Fibroblast of skin of scalp (primary cell): ENCODE data around the gene MIDN.

Experiments
- DNase-seq: peaks from one replicate; pipeline ENCODE4 v3.0.0-alpha.2; 2013

The MIDN gene

GRCh38 chr19:1233115-1233667, 15.2 kb upstream of the MIDN start:
- no peak for DNase-seq

- DNase-seq, result no peak
Observed at GRCh38 chr19:1234051-1234954, 14.1 kb upstream of the MIDN start.

- no peak for DNase-seq
Observed at GRCh38 chr19:1234955-1235380, 13.4 kb upstream of the MIDN start.

- DNase-seq, result peak; percentile 51
Observed at GRCh38 chr19:1235625-1236538, 12.5 kb upstream of the MIDN start.

GRCh38 chr19:1236576-1236975, 11.8 kb upstream of the MIDN start:
- DNase-seq, result no peak

- DNase-seq, result no peak
Observed at GRCh38 chr19:1237027-1237659, 11.2 kb upstream of the MIDN start.

- DNase-seq, result peak; percentile 51
Observed at GRCh38 chr19:1237754-1238368, 10.5 kb upstream of the MIDN start, which contains the start of gene CBARP. Gene CBARP (minus strand): TSS chr19:1238005. CDS start chr19:1236100, 1,905 bp downstream.

- no peak for DNase-seq
Observed at GRCh38 chr19:1238369-1239303, 9.7 kb upstream of the MIDN start.

GRCh38 chr19:1239420-1239795, 9.0 kb upstream of the MIDN start:
- DNase-seq, result no peak

GRCh38 chr19:1239796-1240737, 8.3 kb upstream of the MIDN start:
- peak; percentile 92 for DNase-seq

GRCh38 chr19:1240925-1241324, 7.5 kb upstream of the MIDN start:
- DNase-seq, result no peak

- peak; percentile 95 for DNase-seq
Observed at GRCh38 chr19:1241417-1242095, 6.8 kb upstream of the MIDN start, which contains the start of gene ATP5F1D. Gene ATP5F1D (plus strand): TSS chr19:1241751. CDS start chr19:1241851, 100 bp downstream.

- peak; percentile 86 for DNase-seq
Observed at GRCh38 chr19:1243768-1244692, 4.4 kb upstream of the MIDN start.

GRCh38 chr19:1244693-1245451, 3.5 kb upstream of the MIDN start:
- DNase-seq, result no peak

- DNase-seq, result no peak
Observed at GRCh38 chr19:1245494-1246264, 2.7 kb upstream of the MIDN start.
